HG02798 (cell line): ENCODE measurements around the gene PRDM16.

Source experiments
- ATAC-seq: cut with Tn5 transposase; IDR thresholded peaks from one replicate; pipeline ENCODE4 v1.9.1; 2021; ENCODE audit warnings: mild to moderate bottlenecking; ENCODE audit not compliant: unreplicated experiment, poor library complexity

The PRDM16 gene

GRCh38 chr1:3439346-3440299 is 370.6 kb downstream of the PRDM16 start:
- no peak for ATAC-seq

GRCh38 chr1:3440300-3440681 is 371.3 kb downstream of the PRDM16 start:
- ATAC-seq, result no peak

GRCh38 chr1:3440711-3441409 is 371.9 kb downstream of the PRDM16 start:
- no peak for ATAC-seq

GRCh38 chr1:3441410-3441847 is 372.4 kb downstream of the PRDM16 start:
- no peak for ATAC-seq

GRCh38 chr1:3441880-3442279 is 372.9 kb downstream of the PRDM16 start:
- ATAC-seq, result no peak

- no peak for ATAC-seq
Measured at GRCh38 chr1:3442331-3442730, 373.3 kb downstream of the PRDM16 start.

- ATAC-seq, result no peak
Measured at GRCh38 chr1:3442901-3443300, 373.9 kb downstream of the PRDM16 start.

- ATAC-seq, result no peak
Measured at GRCh38 chr1:3443807-3444206, 374.8 kb downstream of the PRDM16 start.

- no peak for ATAC-seq
Measured at GRCh38 chr1:3444298-3444697, 375.3 kb downstream of the PRDM16 start.

- no peak for ATAC-seq
Measured at GRCh38 chr1:3444736-3445135, 375.7 kb downstream of the PRDM16 start.

GRCh38 chr1:3450202-3450863 is 381.3 kb downstream of the PRDM16 start:
- ATAC-seq, result no peak

GRCh38 chr1:3450983-3451382 is 382.0 kb downstream of the PRDM16 start:
- no peak for ATAC-seq

- ATAC-seq, result no peak
Measured at GRCh38 chr1:3451994-3452865, 383.2 kb downstream of the PRDM16 start.

- ATAC-seq, result no peak
Measured at GRCh38 chr1:3452866-3453175, 383.8 kb downstream of the PRDM16 start.

- ATAC-seq, result no peak
Measured at GRCh38 chr1:3453203-3453761, 384.3 kb downstream of the PRDM16 start.

- no peak for ATAC-seq
Measured at GRCh38 chr1:3453891-3454810, 385.1 kb downstream of the PRDM16 start, which contains the start of gene ARHGEF16. Gene ARHGEF16 (plus strand): TSS chr1:3454665. CDS start chr1:3463085, 8,420 bp downstream.

GRCh38 chr1:3454811-3455618 is 386.0 kb downstream of the PRDM16 start:
- ATAC-seq, result no peak
